ENCODE results near the gene PPIE.

- TF ChIP-seq POLR2A (IDR thresholded peaks at IDR 0.05) = no peak
- TF ChIP-seq, protein P1, sequence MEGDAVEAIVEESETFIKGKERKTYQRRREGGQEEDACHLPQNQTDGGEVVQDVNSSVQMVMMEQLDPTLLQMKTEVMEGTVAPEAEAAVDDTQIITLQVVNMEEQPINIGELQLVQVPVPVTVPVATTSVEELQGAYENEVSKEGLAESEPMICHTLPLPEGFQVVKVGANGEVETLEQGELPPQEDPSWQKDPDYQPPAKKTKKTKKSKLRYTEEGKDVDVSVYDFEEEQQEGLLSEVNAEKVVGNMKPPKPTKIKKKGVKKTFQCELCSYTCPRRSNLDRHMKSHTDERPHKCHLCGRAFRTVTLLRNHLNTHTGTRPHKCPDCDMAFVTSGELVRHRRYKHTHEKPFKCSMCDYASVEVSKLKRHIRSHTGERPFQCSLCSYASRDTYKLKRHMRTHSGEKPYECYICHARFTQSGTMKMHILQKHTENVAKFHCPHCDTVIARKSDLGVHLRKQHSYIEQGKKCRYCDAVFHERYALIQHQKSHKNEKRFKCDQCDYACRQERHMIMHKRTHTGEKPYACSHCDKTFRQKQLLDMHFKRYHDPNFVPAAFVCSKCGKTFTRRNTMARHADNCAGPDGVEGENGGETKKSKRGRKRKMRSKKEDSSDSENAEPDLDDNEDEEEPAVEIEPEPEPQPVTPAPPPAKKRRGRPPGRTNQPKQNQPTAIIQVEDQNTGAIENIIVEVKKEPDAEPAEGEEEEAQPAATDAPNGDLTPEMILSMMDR (IDR thresholded peaks at IDR 0.05 in 8 of 11, conservative IDR thresholded peaks at IDR 0.05 in 3 of 11) = no peak
Observed at GRCh38 chr1:39760074-39761008, 21.7 kb downstream of the PPIE start.

All from spleen (tissue), 7 donors.